RCC 7860 (cell line): ENCODE measurements around the gene SHB.

Source experiments
- DNase-seq: peaks from one replicate; pipeline ENCODE4 v3.0.0-alpha.2; 2015; ENCODE audit warnings: low spot score
- FAIRE-seq: peaks from 2 replicates; lab custom pipeline; 2012; peaks lifted over from hg19 to GRCh38; lab: Jason Lieb, UNC

SHB gene

GRCh38 chr9:37923796-37924427, 145.1 kb downstream of the SHB start:
- no peak for FAIRE-seq
- no peak for DNase-seq

DNA sequence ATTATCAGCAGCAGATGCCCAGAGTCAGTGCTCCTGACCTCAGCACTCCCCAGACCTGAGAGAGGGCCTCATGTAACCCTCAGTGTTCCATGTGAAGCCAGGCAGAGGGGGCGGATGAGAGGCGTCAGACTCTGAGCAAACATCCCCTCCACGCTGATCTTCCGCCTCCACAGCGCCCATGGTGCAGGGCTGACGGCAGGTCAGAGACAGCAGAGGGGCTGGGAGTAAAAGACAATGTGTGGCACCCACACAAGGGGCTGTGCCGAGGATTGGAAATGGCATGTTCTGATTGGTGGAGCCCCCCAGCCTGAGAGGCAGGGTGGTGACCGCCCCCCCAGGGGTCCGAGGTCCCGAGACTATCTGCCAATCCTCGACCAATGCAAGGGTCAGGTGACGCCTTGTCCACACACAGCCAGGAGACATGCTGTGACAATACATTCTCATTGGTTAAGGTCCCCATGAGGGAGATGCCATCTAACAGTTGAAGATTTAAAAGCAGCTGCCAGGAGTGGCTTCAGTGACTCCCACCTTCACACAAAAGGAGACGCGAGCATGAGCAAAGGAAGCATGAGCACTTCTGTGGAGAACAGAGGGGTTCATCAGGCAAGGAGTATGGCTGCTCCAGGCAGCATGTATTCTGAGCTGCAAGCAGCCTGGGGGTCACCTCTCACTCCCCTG, 145.8 kb downstream of the SHB start:
- FAIRE-seq (no peak), DNase-seq (no peak)

DNA sequence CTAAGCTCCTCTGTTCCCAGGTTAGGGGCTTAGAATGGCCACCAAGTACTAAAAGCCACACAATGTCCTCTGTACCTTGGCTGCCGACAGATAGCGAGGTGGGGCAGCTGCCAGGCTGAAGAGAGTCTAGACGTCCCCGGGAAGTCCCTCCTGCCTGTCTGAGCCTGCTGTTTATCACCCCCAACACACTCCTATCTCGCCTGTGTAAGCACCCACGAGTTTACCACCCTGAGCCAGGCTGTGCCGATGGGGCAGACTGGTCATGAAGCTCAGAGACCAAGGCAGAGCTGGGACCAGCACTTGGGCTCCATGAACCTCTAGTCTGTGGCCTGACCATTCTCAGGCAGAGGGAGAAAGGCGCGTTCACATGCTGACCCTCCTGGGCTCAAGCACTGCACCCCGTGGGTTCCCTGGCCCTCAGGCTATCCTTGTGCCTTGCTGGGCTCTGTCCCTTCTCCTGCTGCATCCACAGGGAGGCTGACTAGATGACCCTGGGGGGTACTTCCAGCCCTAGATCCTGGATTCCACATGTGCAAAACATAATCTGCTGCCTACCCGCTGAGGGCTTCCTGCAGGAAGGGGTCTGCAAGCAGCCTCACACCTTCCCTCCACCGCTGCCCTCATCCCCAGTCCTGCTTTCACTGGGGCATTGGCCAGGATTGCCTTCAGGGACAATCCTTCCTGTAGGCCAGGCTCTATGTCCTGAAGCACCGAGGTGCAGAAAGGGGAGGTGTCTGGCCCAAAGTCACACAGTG, 146.5 kb downstream of the SHB start:
- FAIRE-seq = no peak
- DNase-seq = no peak

DNA sequence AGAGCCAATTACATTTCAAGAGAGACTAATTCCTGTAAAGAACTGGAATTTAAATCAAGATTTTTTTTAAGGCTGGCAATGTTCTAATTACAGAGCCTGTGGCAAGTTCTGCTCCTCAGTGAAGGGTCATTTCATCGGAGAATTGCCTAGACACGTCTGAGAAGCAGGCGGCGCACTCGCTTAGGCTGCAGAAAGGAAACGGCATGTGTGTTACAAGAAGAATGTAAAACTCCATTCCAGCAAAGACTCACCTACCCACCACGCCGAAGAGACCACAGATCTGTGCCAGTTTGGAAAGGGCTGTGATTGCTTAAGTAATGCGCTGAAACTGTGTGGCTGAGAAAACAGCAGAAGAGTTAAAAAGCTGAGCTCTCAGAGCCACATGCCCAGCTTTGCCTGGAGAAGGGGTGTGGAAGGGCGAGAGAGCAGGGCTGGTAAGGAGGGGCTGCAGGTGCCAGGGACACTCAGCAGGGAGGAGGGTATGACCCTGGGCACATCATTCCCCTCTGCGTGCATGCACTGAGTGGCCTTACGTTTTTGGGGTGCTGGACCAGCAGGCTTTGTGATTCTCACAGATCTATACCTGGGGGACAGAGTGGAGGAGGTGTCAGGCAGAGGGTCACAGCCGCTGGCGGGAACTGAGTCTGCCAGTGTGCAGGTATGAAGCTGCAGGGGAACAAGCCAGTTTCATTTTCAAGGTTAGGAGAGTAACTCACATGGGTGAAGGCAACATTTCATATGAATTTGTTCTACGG, 147.3 kb downstream of the SHB start:
- FAIRE-seq (no peak), DNase-seq (no peak)

DNA sequence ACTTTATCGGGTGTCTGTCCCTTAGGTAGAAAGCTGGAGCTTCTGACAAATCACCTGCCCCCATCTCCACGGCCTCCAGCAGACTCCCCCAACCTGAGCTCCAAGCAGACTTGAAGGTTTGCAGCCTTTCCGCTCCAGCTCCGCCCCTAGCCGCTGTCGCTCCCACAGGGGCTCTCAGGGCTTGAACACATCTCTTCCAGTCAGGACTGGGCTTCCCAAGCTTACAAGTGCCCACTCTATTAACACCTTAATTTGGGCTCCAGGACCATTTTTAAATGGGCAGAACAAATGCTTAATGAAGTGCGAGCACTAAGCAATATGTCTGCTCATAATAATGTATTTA, 147.9 kb downstream of the SHB start:
- no peak for DNase-seq

DNA sequence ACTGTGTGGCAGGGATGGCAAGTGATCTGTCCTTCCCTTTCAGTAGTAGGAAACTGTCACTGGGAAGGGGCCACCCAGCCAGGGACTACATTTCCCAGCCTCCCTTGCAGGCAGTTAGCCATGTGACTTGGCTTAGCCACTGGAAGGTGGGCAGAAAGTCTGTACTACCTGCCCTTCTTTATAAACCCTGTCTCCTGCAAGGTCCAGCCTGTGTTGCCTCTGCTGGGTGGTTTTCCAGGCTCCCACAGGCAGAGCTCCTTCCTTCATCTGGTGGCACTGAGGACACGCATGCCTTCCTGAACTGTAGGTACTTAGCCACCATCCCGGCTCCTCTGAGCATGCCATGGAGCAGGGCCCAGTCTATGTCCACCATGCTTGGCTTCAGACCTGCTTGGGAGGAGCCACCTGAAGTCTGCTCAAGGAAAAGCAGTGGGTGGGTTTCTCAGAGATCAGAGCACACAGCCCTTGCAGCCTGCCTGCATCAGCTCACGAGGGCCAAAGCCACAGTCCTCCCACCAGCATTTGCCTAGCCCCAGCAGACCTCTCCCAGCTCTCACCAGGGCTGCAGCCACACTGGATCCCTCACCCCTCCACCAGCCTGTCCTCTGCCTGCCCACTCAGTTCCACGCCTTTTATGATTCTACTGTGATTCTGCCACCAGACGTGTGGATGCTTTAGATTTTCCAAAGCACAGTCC, 148.4 kb downstream of the SHB start:
- FAIRE-seq = no peak
- DNase-seq = no peak

More for the DNA sequence above, 147.9 kb downstream of the SHB start:
- FAIRE-seq = no peak

DNA sequence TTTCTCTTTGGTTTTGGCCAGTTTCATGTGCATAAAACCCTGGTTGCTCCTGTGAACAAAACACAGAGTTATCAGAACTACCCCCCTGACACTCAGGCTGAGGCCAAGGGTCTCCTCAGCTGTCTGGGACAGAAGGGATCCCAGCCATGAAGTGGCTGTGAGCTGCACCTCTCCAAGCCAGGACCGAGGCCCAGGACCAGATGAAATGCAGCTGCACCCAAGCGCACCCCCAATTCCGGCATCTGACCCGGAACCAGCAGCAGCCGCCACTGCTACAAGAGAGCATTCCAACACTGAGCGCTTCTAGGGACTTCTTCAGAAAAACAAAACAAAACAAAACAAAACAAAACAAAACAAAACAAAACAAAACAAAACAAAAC, 149.1 kb downstream of the SHB start:
- FAIRE-seq = no peak

DNA sequence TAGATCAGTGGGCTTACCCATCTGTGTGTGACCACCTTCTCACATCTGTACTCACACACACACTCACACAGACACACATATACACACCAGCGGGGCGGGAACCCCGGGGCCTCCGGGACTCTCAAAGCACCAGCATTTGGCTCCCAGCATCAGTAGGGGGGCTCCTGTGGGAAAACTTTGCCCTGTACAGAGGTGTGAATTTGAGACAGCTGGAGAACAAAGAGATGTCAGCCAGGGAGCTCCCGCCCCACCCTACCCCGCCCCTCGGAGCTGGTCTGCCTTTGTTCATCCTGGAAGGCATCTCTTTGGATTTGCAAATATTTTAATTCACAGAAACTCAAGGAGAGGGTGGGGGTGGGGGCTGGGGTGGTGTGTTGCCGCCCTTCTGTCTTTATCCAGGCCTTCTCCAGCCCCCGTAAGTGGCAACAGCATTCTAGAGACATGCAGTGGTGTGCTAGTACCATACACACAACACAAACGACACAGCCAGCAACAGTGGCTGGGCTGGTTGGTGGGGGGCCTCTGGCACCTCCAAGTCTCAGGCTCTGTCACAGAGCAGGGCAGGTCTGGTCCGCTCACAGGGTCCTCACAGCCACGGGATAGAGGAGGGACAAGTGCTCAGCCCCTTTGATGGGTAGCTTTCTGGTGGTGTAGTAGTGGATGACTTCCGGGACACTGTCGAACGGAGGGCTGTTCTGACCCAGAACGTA, 149.6 kb downstream of the SHB start:
- FAIRE-seq (no peak), DNase-seq (no peak)

More for the DNA sequence above, 149.1 kb downstream of the SHB start:
- no peak for DNase-seq

DNA sequence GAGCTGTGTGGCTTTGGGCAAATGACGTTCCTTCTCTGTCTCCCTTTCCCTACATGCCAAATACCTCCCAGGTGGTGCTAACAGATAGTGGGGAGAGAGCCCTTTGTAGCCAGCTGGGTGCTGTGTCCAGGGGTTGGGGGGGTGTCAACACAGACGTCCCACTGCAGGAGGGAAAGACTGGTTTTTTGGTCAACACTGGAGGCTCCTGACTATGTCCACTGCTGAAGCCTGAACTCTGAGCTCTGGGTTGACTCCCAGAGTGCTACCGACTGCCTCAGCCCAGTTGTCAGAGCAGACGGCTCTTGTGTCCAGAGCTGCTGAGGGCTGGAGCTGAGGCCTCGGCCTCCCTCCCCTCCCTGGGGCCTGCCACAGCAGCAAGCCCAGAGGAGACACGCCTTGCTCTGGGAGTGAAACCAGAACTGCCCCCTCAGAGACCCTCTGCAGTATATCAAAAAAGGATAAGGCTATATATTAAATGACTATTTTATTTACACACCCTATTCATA, 150.3 kb downstream of the SHB start:
- DNase-seq (no peak), FAIRE-seq (no peak)

DNA sequence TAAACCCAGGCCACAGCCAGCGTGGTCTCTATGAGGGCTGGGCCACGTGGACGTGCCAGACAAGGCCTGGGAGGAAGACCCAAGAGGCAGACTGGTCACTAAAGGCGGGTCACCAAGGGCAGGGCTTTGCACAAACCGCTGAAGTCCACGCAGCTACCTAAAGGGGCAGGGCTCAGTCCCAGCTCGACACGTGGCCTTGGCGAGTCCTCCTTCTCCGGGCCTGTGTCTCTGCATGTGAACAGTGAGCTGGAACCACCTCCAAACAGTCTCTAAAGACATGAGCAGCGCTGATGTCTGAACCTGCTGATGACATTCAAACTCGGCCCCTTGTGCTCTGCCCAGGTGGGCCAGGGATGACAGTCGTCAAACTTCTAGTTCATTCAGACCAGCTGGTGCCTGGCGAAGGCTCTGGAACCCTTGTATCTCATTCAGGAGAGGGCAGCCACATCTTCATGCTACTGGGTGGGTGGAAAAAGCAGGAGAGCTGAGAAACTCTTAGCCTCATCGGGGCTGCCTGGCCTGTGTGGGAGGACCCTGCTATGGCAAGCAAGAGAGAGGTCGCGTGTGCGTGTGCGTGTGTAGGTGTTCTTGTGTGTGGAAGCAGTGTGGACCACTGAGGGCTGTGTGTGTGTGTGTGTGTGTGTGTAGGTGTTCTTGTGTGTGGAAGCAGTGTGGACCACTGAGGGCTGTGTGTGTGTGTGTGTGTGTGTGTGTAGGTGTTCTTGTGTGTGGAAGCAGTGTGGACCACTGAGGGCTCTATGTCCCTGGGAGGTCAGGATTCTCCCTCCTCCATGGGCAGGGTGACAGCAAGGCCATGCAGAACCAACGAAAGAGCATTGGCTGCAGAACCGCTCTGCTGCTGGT, 151.0 kb downstream of the SHB start:
- no peak for FAIRE-seq

GRCh38 chr9:37917313-37917731, 151.7 kb downstream of the SHB start:
- FAIRE-seq = no peak
- DNase-seq = no peak

More for the DNA sequence above, 151.0 kb downstream of the SHB start:
- DNase-seq = no peak

- no peak for DNase-seq
- FAIRE-seq = no peak
These were observed 152.3 kb downstream of the SHB start for GRCh38 chr9:37916471-37917312.

DNA sequence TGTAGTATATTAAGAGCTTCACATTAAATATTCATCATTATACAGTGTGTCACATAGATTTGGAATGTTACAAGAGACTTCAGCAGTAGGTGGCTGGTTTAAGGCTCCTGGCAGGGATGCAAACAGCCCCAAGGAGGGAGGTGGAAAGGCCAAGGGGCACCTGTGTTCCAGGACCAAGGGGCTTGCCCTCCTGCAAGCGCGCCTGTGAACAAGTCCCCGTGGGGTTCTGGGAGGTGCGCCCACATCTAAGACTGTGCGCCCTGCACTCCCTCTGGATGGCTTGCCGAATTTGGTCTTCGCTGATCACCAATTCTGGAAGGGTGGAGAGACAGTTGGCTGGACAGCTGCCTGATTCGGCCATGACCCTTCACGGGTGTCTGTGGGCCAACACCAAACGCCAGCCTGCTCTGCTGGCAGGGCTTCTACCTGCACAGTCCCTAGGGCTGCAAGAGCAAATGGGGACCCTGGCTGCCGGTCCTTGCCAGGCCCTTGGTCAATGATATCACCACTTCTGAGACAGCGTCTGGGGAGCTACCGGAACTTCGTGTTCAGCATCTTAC, 153.0 kb downstream of the SHB start:
- no peak for FAIRE-seq
- DNase-seq = no peak

- no peak for FAIRE-seq
- DNase-seq = no peak
These were observed 154.2 kb downstream of the SHB start for GRCh38 chr9:37914701-37915358.

DNA sequence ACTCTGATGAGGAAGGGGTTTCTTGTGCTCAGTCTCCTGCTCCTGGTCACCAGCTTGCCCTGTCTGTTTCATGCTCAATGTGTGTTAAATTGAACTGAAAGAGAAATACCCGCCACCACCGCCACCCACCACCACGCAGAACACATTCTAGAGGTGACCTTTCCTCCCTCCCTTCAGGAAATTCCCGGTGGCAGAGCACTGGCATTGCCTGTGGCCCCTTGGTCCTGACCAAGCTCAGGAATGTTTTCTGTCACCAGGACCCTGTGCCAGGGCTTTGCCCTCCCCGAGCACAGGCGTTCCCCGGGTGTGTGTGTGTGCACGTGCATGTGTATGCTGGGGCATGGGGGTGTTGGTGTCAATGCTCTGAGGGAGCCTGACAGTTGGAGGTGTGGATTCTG, 154.9 kb downstream of the SHB start:
- FAIRE-seq (no peak), DNase-seq (no peak)

GRCh38 chr9:37913480-37914153, 155.4 kb downstream of the SHB start:
- DNase-seq (peak; percentile 76), FAIRE-seq (peak; percentile 64)

DNA sequence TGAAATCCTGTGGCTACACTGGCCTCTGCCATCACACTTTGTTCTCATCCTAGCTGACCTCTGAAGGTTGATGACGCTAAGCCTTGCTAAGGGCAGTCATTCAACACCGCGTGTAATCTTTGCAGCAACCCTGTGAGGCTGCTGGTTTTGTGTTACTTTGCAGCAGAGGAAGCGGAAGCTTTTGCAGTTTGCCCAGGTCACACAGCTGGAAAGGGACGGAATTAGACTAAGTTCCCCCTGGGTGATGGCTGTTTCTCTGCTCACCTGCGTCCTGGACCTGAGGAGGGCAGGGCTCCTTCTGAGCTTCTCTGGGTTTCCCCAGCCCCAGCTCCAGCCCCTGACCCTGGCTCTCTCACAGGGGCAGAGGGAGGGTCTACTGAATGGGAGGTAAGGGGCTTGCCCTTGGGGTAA, 157.8 kb downstream of the SHB start:
- no peak for DNase-seq
- no peak for FAIRE-seq
